ENCODE measurements around the gene ATP1A4. TPM values are rescaled to one million over a fixed set of nuclear protein-coding genes. Genes with fewer than 3 reads are reported as not detected.
A peak's percentile ranks its signal among the peaks of the same experiment; 100 is the strongest.

The ATP1A4 gene
- total and polyA plus RNA-seq, 4 donors = not detected

DNA sequence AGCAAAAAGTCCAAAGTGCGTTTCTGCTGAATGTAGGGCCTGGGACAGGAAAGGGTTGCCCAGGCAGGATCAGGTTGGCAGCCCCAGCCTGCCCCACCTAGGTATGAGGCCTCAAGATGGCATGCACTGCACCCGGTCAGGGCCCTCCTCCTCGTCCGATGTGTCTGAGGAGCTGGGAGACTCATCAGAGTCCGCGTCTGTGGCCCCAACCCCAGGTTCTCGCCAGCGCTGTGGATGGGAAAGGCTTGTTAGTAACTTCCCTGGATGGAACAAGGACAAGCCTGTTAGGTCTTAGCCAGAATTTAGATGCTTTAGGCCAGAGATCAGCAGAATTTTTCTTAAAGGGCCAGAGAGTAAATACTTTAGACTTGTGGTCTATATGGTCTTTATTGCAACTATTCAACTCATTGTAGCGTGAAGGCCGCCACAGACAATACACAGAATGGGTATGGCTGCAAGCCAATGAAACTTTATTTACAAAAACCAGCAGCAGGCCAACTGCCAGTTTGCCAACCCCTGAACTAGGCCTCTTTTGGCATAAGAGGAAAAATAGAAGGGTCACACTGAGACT, 66.2 kb downstream of the ATP1A4 start:
- no peak overlapping the region for H3K4me3 ChIP-seq (ENCODE audit: low read depth in 1 of 3, low read length in 3 of 3)
- no peaks in the 10 kb centered on the region for H3K27me3 ChIP-seq (ENCODE audit: control insufficient read depth in 4 of 4, insufficient read depth in 4 of 4, low read length in 3 of 4)
- peaks cover 17 to 85% (median 66%) of the 10 kb centered on the region in 4 donors for H3K36me3 ChIP-seq (ENCODE audit: control insufficient read depth in 4 of 4, insufficient read depth in 3 of 4, low read depth in 1 of 4, low read length in 3 of 4)
- no peaks in the 10 kb centered on the region for H3K9me3 ChIP-seq (ENCODE audit: control insufficient read depth in 4 of 4, low read length in 3 of 4)
- no peak overlapping the region for H3K27ac ChIP-seq (ENCODE audit: low read depth in 1 of 2, low read length in 2 of 2)
- H3K9ac ChIP-seq (ENCODE audit: low read depth in 1 of 2, low read length in 2 of 2) = no peak overlapping the region
- no peak for TF ChIP-seq FOXA1 (IDR thresholded peaks at IDR 0.05)
- no peak for TF ChIP-seq SP1 (IDR thresholded peaks at IDR 0.05)
- TF ChIP-seq, protein P1, sequence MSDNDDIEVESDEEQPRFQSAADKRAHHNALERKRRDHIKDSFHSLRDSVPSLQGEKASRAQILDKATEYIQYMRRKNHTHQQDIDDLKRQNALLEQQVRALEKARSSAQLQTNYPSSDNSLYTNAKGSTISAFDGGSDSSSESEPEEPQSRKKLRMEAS (IDR thresholded peaks at IDR 0.05) = no peak
- TF ChIP-seq GABPA (IDR thresholded peaks at IDR 0.05 in 1 of 2, conservative IDR thresholded peaks at IDR 0.05 in 1 of 2) = no peak
- TF ChIP-seq NR2F2 (IDR thresholded peaks at IDR 0.05) = no peak
- no peak for TF ChIP-seq EGR1 (IDR thresholded peaks at IDR 0.05; ENCODE audit: low read depth in 2 of 2)
- TF ChIP-seq JUND (IDR thresholded peaks at IDR 0.05) = no peak
- TF ChIP-seq HNF4A (conservative IDR thresholded peaks at IDR 0.05) = no peak
- TF ChIP-seq, protein P2, sequence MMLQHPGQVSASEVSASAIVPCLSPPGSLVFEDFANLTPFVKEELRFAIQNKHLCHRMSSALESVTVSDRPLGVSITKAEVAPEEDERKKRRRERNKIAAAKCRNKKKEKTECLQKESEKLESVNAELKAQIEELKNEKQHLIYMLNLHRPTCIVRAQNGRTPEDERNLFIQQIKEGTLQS (IDR thresholded peaks at IDR 0.05) = no peak
- no peak for TF ChIP-seq RAD21 (IDR thresholded peaks at IDR 0.05)
- peaks cover 0 to 20% (median 14%) of the 10 kb centered on the region in 4 donors for H3K4me1 ChIP-seq (ENCODE audit: control insufficient read depth in 4 of 4, insufficient read depth in 4 of 4, low read length in 3 of 4)
- no peak for DNase-seq (ENCODE audit: low spot score)
- WGBS = 75% methylated on average over 10 of the region's 10 CpGs

DNA sequence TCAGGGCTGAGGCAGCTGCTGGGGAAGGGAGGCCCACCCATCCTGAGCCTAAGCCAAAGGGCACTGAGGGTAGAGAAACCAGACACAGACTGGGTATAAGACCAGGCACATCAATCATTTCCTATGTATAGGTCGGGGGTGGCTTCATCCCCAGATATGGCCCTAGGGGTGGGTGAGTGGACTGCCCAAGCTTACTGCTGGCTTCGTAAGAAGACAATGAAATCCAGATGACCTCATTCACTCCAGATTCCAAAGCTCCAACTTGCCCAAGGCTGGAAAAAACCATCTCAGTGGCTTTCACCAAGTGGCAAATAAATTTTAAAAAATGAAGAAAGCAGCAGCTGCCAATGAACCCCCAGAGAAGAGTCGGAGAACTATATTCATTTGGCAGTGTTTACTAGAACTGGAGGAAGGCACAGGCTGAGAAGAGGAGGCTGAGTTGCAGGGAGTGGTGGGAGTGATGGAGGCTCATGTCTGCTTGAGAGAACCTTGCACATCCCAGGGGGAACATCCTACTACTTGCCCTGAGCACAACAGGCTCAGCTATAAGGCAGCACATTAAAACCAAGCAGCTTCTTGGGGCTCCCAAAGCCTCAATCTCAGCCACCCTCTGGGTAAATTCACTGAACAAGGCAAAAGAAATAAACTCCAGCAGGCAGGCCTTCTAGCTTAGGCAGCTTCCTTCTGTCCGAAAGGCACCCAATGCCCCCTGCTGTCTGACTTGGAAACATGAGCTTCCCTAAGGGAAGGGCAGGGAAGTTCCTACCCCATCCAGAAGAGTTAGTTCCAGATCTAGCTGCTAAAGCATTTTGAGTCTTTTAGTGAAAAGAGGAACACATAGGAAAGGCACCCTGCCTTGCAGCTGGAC, 67.9 kb downstream of the ATP1A4 start:
- H3K27ac ChIP-seq (ENCODE audit: low read depth in 1 of 2, low read length in 2 of 2) = no peak overlapping the region
- H3K4me1 ChIP-seq (ENCODE audit: control insufficient read depth in 4 of 4, insufficient read depth in 4 of 4, low read length in 3 of 4) = peaks cover 0 to 20% (median 14%) of the 10 kb centered on the region in 4 donors
- H3K27me3 ChIP-seq (ENCODE audit: control insufficient read depth in 4 of 4, insufficient read depth in 4 of 4, low read length in 3 of 4) = no peaks in the 10 kb centered on the region
- DNase-seq (ENCODE audit: low spot score) = no peak
- no peak overlapping the region for H3K9ac ChIP-seq (ENCODE audit: low read depth in 1 of 2, low read length in 2 of 2)
- whole genome bisulfite sequencing = 84% methylated on average over 4 of the region's 4 CpGs
- no peak overlapping the region for H3K4me3 ChIP-seq (ENCODE audit: low read depth in 1 of 3, low read length in 3 of 3)
- no peaks in the 10 kb centered on the region for H3K9me3 ChIP-seq (ENCODE audit: control insufficient read depth in 4 of 4, low read length in 3 of 4)
- H3K36me3 ChIP-seq (ENCODE audit: control insufficient read depth in 4 of 4, insufficient read depth in 3 of 4, low read depth in 1 of 4, low read length in 3 of 4) = peaks cover 16 to 87% (median 75%) of the 10 kb centered on the region in 4 donors
- TF ChIP-seq GABPA (IDR thresholded peaks at IDR 0.05 in 1 of 2, conservative IDR thresholded peaks at IDR 0.05 in 1 of 2) = no peak
- no peak for TF ChIP-seq HNF4A (conservative IDR thresholded peaks at IDR 0.05)
- peak; percentile 67 to 74 for TF ChIP-seq RAD21 (IDR thresholded peaks at IDR 0.05)
- TF ChIP-seq, protein P3, sequence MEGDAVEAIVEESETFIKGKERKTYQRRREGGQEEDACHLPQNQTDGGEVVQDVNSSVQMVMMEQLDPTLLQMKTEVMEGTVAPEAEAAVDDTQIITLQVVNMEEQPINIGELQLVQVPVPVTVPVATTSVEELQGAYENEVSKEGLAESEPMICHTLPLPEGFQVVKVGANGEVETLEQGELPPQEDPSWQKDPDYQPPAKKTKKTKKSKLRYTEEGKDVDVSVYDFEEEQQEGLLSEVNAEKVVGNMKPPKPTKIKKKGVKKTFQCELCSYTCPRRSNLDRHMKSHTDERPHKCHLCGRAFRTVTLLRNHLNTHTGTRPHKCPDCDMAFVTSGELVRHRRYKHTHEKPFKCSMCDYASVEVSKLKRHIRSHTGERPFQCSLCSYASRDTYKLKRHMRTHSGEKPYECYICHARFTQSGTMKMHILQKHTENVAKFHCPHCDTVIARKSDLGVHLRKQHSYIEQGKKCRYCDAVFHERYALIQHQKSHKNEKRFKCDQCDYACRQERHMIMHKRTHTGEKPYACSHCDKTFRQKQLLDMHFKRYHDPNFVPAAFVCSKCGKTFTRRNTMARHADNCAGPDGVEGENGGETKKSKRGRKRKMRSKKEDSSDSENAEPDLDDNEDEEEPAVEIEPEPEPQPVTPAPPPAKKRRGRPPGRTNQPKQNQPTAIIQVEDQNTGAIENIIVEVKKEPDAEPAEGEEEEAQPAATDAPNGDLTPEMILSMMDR (IDR thresholded peaks at IDR 0.05; ENCODE audit: low read depth, low read length, missing input control) = peak; percentile 35
- TF ChIP-seq, protein P2 (IDR thresholded peaks at IDR 0.05) = no peak

DNA sequence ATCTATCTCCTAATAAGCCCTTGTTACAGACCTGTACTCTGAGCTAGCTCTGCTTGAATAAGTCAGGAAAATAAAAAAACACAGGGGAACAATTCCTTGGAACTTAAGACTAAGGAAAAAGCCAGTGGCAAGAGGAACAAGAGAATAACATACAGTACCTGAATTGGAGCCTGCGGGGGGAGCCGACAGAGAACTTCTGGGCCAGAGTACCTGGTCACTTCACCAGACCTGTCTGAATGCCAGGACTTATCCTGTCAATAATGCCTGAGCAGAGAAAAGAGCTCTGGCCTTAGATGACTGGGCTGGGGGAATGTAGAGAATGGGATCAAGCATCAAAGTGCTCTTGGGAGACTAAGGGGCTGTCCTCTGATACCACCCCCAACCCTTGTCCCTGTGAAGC, 68.9 kb downstream of the ATP1A4 start:
- WGBS = 69% methylated on average over 2 of the region's 2 CpGs
- TF ChIP-seq JUND (IDR thresholded peaks at IDR 0.05) (no peak), HNF4G (IDR thresholded peaks at IDR 0.05) (no peak)
- H3K9ac ChIP-seq (ENCODE audit: low read depth in 1 of 2, low read length in 2 of 2) = no peak overlapping the region
- H3K9me3 ChIP-seq (ENCODE audit: control insufficient read depth in 4 of 4, low read length in 3 of 4) = no peaks in the 10 kb centered on the region
- peaks cover 15 to 91% (median 77%) of the 10 kb centered on the region in 4 donors for H3K36me3 ChIP-seq (ENCODE audit: control insufficient read depth in 4 of 4, insufficient read depth in 3 of 4, low read depth in 1 of 4, low read length in 3 of 4)
- H3K4me3 ChIP-seq (ENCODE audit: low read depth in 1 of 3, low read length in 3 of 3) = no peak overlapping the region
- no peak overlapping the region for H3K27ac ChIP-seq (ENCODE audit: low read depth in 1 of 2, low read length in 2 of 2)
- no peak for DNase-seq (ENCODE audit: low spot score)
- peaks cover 0 to 20% (median 14%) of the 10 kb centered on the region in 4 donors for H3K4me1 ChIP-seq (ENCODE audit: control insufficient read depth in 4 of 4, insufficient read depth in 4 of 4, low read length in 3 of 4)
- H3K27me3 ChIP-seq (ENCODE audit: control insufficient read depth in 4 of 4, insufficient read depth in 4 of 4, low read length in 3 of 4) = no peaks in the 10 kb centered on the region
